Ammon's horn (tissue), 1 donor: ENCODE results near the gene BRD1.

Source experiments
- DNase-seq: peaks from one replicate; pipeline ENCODE4 v3.0.0-alpha.2; 2016; ENCODE audit warnings: low spot score

Gene BRD1

GRCh38 chr22:49727191-49727880 lies 100.3 kb downstream of the BRD1 start:
- no peak for DNase-seq

DNA sequence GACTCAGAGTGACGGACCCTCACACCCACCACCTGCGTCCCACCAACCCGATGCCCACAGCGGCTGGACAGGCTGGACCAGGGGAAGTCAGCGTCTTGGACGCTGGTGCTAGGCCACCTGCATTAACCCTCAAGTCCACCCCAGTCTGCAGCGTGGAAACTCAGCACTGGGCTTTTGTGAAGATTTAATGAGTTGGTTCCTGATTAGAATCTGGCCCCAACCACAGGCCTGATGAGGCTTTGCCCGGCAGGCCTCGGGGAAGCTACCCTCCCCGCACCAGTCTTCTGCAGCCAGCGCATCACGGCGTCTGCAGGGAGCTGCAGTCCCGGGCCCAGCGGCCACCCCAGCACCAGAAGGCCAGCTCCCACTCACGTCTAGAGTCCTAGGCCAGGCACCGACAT lies 101.0 kb downstream of the BRD1 start:
- no peak for DNase-seq

DNA sequence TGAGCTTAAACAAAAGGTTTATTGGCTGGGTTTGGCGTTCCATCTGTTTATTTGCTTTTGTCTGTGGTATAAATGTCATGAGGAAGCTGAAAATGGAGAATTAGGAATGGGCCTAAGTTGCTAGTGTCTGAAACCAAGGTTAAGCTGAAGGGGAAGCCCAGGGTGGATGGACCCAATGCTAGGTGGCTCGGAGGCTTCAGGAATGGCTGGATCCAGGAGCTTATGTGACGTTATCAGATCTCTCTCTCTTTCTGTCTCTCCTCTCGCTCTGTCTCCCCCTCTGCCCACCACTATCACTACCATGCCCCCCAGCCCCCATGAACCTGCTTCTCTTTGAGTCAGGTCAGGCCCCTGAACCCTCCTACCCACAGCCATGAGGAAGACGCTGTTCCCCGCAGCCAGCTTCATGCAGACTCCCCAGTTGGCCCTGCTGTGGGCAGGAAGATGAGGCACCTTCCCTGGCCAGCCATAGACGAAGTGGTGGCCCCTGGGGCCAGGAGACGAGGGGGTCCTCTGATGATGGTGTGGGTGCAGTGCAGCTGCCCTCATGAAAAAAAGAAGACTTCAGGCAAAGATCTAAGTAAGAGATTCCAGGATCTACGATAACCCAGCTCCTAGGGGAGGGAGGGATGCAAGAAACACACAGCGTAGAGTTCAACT lies 101.5 kb downstream of the BRD1 start:
- no peak for DNase-seq

DNA sequence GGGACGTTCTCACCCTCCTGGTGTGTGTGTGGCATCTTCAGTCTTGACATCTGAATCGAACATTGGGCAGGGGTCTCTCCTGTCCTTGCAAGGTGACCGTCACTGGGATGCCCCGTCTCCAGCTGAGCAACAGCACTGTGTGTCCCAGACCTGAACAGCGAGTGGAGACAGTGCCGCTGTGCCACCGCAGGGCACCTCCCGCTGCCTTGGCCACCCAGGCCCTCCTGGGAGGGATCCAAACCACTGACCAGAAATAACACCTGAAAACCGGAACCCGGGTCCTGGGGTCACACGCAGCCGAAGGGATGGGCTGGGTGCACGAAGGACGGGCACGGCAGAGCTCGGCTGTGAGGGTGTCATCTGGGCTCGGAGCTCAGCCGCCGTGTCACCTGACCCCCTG lies 102.2 kb downstream of the BRD1 start:
- no peak for DNase-seq

DNA sequence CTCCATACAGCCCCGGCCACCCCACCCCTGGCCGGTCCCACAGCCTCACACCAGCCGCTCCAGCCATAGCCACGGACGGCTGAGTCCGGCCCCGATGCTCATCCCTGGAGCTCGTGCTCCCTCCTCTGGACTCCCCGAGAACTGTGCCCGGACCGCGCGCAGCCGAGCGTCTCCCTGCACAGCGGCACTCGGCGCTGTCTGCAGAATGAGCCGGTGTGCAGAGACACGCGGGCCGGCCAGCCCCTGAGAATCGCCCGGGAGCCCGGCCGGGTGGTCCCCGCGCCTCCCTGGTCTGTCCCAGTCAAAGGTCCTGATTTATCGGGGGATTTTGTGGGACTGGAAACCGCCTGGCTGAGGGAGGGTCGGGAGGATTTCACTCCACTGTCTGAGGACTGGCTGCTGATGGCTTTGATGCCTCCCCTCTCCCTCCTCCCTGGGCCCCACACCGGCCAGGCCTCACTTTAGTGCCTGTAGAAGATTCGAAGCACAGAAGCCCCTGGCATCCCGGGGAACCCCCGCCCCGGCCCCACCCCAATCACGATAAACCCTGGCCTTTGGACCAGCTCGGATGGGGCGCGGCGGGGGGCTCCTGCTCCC lies 102.7 kb downstream of the BRD1 start:
- DNase-seq = peak; percentile 80

DNA sequence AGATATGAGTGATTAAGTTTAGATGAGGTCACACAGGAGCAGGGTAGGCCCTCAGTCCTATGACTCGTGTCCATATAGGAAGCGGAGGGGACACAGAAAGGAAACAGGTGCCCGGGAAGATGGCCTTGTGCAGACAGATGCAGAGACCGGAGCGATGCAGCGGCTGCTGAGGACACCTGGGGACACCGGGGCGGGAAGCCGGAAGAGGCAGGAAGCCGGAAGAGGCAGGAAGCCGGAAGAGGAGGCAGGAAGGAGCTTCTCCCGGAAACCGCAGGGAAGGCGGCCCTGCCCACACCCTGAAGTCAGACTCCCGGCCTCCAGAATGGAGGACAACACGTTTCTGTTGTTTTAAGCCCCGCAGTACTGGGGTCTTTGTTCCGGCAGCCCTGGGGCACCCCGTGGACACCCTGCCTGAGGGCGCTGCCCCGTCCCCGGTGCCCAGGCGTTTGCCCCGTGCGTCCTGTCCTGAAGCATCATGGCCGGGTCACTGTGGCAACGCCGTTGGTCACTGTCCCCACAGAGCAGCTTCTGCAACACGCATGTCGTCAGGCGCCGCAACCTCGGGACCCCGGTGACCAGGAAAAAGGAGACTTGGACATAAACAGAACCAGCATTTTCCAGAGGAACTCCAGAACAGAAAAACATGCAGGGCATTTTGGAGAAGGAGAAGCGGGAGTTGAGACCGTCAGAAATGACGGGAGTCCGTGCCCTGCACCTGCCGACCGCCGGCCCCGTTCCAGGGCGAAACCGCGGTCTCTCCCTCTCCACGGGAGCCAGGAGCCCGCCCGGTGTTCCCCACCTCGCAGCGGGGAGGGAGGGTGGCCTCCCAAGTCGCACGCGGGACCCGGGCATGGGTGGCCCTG lies 103.4 kb downstream of the BRD1 start:
- DNase-seq = no peak

DNA sequence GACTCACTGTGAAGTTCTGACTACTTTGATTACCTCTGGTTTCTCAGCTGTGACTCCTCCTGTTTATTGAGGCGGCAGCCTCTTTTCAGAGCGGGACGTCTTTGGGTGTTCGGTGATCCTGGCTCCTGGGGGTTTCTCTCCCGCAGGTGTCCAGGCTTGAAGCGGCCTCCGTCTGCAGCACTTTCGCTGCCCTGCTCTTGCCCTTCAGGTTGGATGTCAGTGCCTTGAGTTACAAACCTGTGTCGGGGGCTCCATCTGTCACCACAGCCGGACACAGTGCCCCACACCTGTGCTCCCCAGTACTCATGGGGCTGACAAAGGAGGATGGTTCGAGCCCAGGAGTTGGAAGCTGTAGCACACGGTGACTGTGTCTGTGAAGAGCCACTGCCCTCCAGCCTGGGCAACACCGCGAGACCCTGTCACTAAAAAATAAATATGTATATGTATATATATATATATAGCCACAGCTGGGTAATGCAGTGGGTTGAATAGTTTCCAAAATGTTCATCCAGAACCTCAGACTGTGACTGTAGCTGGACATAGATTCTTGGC lies 104.1 kb downstream of the BRD1 start:
- no peak for DNase-seq
